HG03025 (cell line): ENCODE measurements around the gene HHLA2.
A peak's percentile ranks its signal among the peaks of the same experiment; 100 is the strongest.
"Not testable (repeated sequence)": the region's sequence is repeated elsewhere in the genome, so short reads cannot be mapped to it uniquely, and the experiment has no call there.

Source experiments
- ATAC-seq: cut with Tn5 transposase; IDR thresholded peaks from one replicate; pipeline ENCODE4 v1.9.1; 2021; ENCODE audit warnings: mild to moderate bottlenecking, moderate library complexity; ENCODE audit not compliant: unreplicated experiment, low FRiP score

HHLA2 gene, protein sequence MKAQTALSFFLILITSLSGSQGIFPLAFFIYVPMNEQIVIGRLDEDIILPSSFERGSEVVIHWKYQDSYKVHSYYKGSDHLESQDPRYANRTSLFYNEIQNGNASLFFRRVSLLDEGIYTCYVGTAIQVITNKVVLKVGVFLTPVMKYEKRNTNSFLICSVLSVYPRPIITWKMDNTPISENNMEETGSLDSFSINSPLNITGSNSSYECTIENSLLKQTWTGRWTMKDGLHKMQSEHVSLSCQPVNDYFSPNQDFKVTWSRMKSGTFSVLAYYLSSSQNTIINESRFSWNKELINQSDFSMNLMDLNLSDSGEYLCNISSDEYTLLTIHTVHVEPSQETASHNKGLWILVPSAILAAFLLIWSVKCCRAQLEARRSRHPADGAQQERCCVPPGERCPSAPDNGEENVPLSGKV

DNA sequence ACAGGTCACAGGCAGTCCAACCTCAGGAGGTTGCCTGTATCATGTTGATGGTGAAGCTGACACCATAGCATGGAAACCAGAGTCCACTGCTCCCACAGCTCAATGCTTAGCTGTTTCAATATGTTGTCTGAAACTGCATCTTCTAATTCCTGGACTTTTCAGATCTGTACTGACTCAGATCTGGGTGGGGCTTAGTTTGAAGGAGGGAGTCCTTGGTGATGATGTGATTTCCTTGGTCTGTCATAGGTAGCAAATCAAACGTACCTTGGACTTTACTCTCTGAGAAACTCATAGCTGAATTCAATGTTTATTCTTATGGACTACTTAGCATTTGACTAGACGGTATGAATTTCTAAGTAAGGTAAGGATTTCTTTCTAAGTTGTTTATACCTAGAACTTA lies at the start of gene HHLA2:
HHLA2 (plus strand) TSS at position 310 of the 400 bp plus-strand sequence. CDS start 55,266 bp downstream, outside the sequence.
- ATAC-seq = no peak

DNA sequence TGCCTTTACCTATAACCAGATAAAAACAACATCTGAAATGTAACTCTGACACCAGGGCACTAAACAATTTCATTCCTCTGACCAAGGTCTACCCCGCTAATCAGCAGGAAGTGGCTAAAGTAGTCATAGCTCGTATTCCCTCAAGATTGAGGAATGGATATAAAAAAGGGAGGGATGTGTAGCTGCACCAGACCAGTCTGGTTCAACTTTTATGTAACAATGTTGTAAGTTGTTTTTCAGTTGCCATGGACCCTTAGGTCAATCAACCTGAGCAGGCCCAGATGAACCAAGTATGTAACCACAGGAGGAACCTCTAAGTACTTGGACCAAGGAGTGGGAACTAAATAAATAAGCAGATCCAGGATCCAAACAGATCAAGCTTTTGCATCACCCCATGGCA lies 45.7 kb upstream of the HHLA2 start:
- ATAC-seq = no peak

DNA sequence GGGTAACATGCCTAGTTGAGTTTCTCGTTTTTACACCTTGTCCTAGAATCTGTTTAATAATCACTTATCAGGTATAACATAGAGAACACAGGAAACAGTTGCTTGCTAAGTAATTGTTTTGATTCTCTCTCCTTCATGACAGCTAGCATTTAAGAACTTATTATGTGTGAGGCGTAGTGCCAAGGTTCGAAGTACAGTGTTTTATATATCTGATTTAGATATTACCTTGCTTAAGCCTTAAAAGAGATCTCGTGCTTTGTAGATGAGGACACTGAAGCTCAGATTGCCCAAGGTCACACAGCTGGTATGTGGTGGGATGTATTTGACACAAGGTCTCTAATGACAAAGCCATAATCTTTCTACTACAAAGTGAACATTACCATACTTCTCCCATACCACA lies 45.1 kb upstream of the HHLA2 start:
- ATAC-seq = no peak

DNA sequence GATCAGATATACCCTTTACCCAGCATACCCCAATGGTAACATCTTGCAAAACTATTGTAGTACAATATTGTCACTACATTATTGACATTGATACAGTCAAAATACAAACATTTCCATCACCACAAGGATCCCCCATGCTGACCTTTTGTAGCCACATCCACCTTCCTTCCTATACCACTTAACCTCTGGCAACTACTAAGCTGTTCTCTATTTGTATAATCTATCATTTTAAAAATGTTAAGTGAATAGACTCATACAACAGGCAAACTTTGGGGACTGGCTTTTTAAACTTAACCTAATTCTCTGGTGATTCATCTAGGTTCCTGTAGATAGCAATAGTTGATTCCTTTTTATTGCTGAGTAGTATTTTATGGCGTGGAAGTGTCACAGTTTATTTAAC lies 44.5 kb upstream of the HHLA2 start:
- no peak for ATAC-seq

DNA sequence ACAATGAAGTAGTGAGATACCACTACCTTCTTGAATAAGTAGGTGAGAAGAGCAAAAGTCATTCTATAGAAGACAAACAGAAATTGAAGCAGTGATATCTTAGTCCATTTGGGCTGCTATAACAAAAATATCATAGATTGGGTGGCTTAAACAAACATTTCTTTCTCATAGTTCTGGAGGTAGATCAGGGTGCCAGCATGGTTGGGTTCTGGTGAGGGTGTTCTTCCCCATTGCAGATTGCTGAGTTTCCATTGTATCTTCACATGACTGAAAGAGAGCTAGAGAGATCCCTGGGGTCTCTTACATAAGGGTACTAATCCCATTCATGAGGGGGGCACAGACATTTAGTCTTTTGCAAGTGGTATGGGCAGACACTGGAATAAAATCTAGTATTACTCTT lies 41.2 kb upstream of the HHLA2 start:
- no peak for ATAC-seq

DNA sequence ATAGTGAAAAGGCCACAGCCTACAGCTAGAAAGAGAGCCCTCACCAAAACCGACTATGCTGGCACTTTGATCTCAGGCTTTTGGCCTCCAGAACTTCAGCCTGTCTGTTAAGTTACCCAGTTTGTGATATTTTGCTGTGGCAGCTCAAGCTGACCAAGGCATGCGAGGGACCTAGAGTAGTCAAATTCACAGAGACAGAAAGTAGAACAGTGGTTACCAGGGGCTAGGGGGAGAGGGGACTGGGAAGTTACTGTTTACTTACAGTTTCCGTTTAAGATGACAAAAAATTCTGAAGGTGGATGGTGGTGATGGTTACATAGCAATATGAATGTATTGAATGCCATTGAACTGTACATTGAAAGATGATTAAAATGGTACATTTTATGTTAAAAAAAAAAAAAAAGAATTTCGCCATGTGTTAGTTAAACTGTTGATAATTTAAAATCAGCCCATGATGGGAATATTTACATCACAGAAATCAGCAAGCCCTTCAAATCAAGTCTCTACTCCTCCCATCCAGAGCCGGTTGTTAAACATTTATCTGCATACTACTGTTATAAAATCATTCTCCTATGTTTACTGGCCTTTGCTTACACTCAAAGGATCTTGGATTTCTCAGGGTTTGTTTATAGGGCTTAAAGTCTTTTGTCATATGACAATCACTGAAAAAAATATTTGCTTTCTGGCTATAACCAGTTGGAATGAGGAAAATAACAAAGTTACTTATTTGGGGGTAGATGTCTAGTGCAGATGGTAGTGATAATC lies 31.6 kb upstream of the HHLA2 start:
- not testable (repeated sequence) for ATAC-seq

DNA sequence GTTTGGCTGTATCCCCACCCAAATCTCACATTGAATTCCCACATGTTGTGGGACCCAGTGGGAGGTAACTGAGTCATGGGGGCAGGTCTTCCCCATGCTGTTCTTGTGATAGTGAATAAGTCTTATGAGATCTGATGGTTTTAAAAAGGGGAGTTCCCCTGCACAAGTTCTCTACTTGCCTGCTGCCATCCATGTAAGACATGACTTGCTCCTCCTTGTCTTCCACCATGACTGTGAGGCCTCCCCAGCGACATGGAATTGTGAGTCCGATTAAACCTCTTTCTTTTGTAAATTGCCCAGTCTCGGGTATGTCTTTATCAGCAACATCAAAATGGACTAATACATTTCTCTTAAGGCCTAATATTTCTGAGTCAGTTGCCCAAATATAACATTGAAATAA lies 28.1 kb upstream of the HHLA2 start:
- not testable (repeated sequence) for ATAC-seq

DNA sequence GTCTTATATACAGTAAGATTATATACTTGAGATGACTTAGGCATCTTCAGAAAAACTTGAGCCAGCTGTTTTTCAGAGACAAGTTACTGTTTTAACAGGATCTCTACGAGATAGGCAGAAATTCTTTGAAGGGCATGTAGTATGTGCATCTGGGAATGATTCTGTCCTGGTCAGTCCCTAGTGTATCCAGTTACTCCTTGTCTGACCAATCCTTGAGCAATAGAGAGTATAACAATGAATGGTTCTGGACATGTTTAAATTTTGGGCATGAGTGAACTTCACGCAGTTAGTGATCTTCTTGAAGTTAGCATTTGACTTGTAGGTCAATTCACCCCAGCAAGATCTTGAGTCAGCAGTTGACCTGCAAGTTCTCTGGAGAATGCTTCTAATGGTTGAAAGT lies 24.7 kb upstream of the HHLA2 start:
- no peak for ATAC-seq

DNA sequence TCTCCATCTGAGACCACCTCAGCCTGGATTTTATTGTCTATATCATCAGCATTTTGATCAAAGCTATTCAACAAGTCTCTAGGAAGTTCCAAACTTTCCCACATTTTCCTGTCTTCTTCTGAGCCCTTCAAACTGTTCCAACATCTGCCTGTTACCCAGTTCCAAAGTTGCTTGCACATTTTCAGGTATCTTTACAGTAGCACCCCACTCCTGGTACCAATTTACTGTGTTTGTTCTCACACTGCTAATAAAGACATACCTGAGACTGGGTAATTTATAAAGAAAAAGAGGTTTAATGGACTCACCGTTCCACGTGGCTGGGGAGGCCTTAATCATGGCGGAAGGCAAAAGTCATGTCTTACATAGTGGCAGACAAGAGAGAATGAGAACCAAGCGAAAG lies 17.3 kb upstream of the HHLA2 start:
- ATAC-seq = not testable (repeated sequence)

DNA sequence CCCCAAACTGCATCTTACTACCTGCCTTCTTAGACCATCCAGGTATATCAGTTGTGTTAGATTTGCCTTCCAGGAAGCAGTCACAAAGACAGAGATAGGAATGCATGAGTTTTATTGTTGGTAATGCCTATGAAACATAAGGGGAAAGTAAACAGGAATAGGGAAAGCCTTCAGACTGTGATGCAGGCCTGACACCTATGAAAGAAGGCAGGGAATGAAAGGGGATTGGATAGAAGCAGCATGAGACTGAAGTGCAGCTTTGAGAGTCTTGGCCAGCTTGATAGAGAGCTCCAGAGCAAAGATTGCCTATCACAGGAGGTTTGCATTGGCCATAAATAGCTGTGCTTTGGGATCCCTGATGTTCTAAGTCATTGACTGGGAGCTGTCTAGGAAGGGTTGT lies 15.9 kb upstream of the HHLA2 start:
- no peak for ATAC-seq

DNA sequence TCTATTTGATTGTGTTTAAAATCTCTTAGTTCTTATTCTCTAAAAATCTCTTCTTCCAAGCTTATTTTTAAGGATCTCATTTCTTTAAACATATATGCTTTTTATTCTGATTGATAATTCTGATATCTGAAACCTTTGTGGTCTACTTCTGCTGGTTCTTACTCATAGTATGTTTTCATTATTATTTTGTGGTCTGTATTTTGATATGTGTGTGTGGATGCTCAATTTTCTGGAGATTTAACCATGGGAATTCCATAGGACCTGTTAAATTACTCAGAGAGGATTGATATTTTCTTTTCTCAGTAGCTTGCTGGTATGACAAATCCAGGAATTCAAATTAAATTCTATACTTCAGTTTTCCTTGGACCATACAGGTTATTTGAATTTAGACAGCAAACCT lies 14.7 kb upstream of the HHLA2 start:
- no peak for ATAC-seq

DNA sequence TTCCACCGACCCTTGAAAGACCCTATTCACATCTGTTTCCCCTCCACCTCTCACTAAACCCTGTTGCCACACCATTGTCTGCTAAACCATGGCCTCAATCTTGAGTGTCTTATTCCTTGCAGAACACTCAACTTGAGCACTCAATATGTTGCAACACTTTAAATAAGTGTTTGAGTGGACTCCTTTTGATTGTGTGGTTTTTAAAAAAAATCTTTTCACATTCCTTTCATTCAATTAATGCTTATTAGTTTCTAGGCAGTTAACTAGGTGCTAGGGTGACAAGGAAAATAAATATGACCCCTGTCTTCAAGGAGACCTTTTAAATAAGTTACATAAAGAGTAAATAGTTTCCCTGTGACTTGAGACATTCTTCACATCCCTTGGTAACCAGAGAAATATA lies 13.3 kb upstream of the HHLA2 start:
- ATAC-seq = no peak

DNA sequence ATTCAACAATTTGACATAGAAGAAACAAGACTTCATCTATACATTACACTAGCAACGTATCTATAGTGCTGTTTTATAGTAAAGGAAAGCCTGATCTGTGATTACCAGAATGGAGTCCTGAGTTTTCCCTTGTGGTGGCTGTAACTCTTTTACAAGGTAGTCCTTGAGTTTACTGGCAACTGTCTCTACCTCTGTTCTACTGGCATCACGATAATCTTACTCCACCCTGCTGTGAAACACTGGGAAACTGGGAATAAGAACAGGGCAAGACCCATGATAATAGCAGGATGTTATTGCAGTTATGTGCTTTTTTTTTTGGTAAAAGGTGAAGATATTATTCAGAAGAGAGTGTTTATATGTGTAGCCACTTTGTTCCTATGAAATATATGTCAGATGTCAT lies 12.4 kb upstream of the HHLA2 start:
- ATAC-seq = no peak

DNA sequence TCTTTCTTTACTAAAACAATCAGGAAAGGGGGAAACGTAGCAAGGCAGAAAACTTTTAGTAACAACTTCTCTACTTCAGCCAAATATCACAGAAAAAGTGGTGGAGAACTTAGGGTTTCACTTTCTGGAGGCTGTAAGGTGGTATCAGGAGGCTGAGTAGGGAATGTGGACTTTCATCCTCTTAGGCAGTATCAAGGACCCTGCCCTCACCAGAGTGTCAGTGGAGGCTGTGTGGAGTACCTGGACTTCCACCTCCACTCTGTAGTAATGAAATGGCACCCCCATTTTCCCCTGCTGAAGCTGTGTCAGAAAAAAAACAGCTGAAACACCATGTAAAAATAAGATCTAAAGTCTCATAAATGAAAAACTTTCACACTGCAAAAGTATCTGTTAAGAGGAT lies 11.2 kb upstream of the HHLA2 start:
- ATAC-seq = no peak

DNA sequence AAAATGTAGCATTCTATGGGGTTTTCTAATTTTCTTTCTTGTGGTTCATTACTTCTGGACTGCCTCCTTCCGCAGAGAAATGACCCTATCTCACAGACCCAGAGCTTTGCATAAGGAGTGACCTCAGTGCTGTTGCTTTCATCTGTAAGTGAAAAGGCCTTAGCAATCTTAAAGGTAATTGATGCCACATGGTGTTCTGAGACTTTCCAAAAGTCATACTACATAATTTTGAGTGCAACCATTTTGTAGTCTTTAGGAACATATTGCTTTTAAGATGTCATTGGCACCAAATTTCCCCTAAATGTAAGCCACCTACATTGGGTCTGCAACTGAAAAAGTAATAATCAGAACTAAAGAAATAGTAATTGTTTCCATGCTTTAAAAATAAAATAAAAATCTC lies 9.2 kb upstream of the HHLA2 start:
- no peak for ATAC-seq

DNA sequence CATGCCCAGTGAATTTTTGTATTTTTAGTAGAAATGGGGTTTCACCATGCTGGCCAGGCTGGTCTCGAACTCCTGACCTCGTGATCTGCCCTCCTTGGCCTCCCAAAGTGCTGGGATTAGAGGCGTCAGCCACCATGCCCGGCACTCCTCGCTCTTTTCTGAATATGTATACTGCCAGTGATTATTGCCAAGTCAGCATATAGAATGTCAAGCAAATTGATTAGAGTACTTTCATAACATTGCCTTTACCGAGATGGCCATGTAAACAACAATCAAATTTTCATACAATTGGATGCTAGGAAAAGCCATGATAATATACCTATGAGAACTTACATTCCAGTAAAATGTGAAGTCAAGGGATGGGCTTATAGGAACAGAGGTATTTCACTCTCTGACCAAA lies 8.2 kb upstream of the HHLA2 start:
- ATAC-seq = not testable (repeated sequence)

DNA sequence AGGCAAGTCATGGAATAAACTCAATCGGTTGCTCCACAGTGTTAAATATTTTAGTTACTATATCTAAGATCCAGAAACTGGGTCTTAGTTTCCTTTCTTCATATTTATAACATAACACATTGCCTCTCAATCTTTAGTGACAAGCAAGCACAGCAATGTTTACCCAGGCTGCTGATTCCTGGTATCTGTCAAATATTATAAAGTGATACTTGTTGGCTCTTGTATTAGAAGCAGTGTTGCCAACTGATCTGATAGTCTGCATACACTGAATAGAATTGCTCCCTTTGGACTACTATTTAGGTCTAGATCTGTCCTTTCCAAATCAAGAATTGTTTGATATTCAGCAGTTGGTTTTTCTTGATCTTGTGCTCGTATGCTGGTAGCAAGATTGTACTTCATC lies 7.2 kb upstream of the HHLA2 start:
- ATAC-seq = no peak

DNA sequence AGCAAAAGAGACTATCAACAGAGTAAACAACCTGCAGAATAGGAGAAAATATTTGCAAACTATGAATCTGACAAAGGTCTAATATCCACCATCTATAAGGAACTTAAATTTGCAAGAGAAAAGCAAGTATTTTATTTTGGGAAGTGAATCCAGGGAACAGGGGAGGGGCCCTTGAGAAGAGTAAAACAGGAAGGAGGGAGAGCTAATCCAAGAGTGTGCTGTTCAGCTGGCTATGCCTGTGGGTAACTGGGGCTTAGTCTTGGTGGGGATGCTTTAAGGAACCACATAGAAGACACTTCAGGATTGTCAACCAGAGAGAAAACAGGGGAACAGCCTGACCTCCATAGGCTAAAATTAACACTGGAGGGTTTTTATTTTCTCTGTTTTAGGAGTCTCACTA lies 3.9 kb upstream of the HHLA2 start:
- no peak for ATAC-seq

DNA sequence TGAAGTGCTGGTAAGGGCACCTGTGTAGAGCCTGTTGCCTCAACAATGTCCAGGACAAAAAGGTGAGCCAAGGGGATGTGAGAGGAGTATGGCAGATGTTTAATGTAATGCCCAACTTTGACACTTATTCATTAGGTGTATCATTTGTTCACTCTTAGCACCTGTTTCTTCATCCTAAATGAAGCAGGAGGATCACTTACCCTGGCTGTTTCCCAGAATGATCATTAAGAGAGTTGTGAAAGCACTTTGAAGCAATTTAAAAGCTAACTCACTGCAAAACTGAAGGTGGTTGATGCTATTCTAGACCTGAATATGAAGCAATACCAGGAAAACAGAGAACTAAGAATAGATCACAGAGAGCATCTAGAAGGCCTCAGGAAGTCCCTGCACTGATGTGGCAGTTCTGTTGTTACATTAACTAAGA lies 3.4 kb upstream of the HHLA2 start:
- ATAC-seq = peak; percentile 75

DNA sequence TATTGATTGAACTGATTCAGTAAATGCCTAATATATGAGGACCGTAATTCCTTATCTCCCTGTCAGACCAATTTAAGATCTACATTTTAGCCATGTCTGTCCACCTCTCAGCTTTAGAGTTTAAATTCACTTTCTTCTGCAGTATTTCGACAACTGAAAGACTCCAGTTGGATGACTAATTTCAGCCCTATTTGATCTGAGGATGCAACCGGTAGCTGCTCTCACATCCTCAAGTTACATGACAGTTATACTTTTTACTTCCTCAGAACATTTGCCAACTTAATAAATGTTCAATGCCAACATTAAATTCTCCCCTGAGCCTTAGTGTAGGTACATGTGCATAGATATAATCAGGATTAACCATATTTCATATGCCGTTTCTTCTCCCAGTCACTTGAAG lies 2.5 kb upstream of the HHLA2 start:
- peak; percentile 62 for ATAC-seq

DNA sequence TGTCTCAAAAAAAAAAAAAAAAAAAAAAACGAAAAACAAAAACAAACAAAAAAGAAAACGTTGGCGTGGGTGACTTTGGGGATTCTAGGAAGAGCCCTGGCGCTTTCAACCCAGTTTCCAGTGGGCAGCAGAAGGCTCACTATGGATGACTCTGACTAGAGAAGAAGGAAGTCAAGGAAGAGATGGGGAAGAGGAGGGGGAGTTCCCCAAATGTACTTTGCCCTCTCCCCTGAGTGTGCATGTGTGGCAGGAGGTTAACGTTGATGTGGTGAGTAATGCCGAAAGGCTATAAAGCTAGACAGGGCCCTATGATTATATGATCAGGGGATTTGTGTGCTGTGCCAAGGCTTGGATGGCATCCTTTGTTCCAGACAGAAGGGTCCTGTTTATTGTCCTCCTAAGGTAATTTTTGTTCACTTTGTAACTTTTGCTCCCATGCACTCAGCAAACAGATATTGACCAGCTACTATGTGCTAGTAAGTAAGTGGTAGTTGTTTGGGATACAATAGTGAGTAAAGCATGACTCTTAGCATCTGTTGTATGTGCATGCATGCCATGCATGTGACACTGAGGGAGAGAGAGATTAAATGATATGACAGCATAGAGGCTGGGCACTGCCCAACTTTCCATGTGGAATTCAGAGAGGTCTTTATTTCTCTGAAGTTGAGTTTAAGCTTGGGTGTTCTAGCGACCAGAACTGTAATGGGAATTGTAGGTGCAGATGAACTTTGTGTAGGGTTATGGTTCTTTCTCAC lies 750 bp upstream of the HHLA2 start:
- ATAC-seq = no peak
